Spinal cord (tissue), 10 donors: Measurements from ENCODE around the gene STIL. TPM values are rescaled to one million over a fixed set of nuclear protein-coding genes. Genes with fewer than 3 reads are reported as not detected.
A peak's percentile ranks its signal among the peaks of the same experiment; 100 is the strongest.

Experiments
- DNase-seq, 6 donors: peaks; one replicate each; pipeline versions ENCODE4 v3.0.0 to v3.0.0-alpha.2; 2013 to 2015; ENCODE audit warnings: low spot score in 6 of 6, low read depth in 4 of 6
- H3K27ac ChIP-seq: one replicate; pipeline ENCODE4 v1.5.1; 2013; ENCODE audit warnings: low read depth, low read length, control low read depth
- H3K27me3 ChIP-seq: one replicate; pipeline ENCODE4 v1.6.1; 2013; ENCODE audit warnings: low read length; ENCODE audit not compliant: control insufficient read depth, insufficient read depth
- H3K36me3 ChIP-seq: one replicate; pipeline ENCODE4 v1.6.1; 2013; ENCODE audit warnings: low read length; ENCODE audit not compliant: control insufficient read depth, insufficient read depth
- H3K4me1 ChIP-seq: one replicate; pipeline ENCODE4 v1.6.1; 2013; ENCODE audit warnings: low read length; ENCODE audit not compliant: control insufficient read depth, insufficient read depth
- H3K4me3 ChIP-seq: one replicate; pipeline ENCODE4 v1.5.1; 2013; ENCODE audit warnings: low read depth, low read length, control low read depth
- H3K9me3 ChIP-seq: one replicate; pipeline ENCODE4 v1.6.1; 2013; ENCODE audit warnings: low read length; ENCODE audit not compliant: control insufficient read depth, insufficient read depth
- WGBS: methylation state at CpG from one replicate; pipeline ENCODE4 v1.1.5; 2013; ENCODE audit warnings: missing lambda C conversion rate; ENCODE audit not compliant: insufficient coverage; 5-methylcytosine and 5-hydroxymethylcytosine counted together
- polyA plus RNA-seq, 2 donors: library from polyadenylated mRNA; unstranded; fragments of 120-200 nt; gene quantifications; one replicate each; pipeline ENCODE4 v1.2.1, GENCODE V29; 2013; ENCODE audit not compliant: insufficient read length in 2 of 2
- total RNA-seq, 2 donors: library from RNA; depleted of rRNA in 1 of 2; stranded (reverse); fragments of 120-200 nt in 1 of 2; fragments of >200 nt in 1 of 2; gene quantifications; one replicate each; pipeline versions ENCODE4 v1.2.3 to v1.2.4, GENCODE V29; 2013 to 2014
- donor health status: healthy.

The STIL gene
- total and polyA plus RNA-seq, 4 donors, result 4.4 to 10.7 (median 5.6) TPM

- WGBS, result 86% methylated on average over 5 of the region's 6 CpGs
- Histone ChIP-seq H3K4me3 (no peak overlapping the region), H3K27me3 (no peaks in the 10 kb centered on the region), H3K27ac (no peak overlapping the region), H3K36me3 (no peaks in the 10 kb centered on the region), H3K9me3 (no peaks in the 10 kb centered on the region), H3K4me1 (peaks cover 20% of the 10 kb centered on the region)
- DNase-seq, result no peak
Measured at GRCh38 chr1:47337350-47337749, 23.4 kb upstream of the STIL start.

- WGBS, result 89% methylated on average over 5 of the region's 9 CpGs
- DNase-seq, result no peak
- Histone ChIP-seq H3K27me3 (no peaks in the 10 kb centered on the region), H3K9me3 (no peaks in the 10 kb centered on the region), H3K4me1 (peaks cover 20% of the 10 kb centered on the region), H3K36me3 (no peaks in the 10 kb centered on the region), H3K4me3 (peak overlapping the region; percentile 96), H3K27ac (peak overlapping the region; percentile 97)
Measured at GRCh38 chr1:47334765-47335435, 21.0 kb upstream of the STIL start.

DNA sequence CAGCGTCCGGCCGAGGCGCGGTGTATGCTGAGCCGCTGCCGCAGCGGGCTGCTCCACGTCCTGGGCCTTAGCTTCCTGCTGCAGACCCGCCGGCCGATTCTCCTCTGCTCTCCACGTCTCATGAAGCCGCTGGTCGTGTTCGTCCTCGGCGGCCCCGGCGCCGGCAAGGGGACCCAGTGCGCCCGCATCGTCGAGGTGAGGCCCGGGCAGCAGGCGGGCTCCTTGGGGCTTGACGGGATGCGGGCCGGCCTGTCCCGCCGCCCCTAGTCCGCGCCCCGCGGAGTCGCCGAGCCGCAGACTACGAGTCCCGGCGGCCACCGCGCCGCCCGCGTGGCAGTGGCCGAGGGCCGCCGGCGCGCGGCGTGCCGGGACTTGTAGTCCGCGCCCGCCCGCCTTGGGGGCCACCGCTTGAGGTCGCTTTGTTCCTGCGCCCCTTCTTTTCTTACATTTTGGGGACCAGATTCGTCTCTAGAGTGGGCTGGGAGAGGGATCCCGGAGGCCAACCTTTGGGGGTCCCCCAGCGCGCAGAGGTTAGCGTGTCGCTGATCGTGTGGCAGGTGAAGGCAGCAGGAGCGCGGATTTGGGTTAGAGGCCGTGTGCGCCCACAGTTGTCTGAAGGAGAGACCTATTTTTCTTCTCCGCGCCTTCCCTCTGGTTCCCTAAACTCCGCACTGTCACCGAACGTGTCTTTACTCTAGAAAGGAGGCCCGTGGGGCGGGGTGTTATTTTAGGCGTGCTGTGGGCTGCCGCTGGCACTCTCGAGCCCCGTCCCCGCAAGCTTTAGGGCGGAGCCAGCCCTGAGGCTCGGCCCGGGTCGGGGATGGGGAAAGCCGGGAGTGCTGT is 20.2 kb upstream of the STIL start:
- Histone ChIP-seq H3K4me1 (peaks cover 20% of the 10 kb centered on the region), H3K27me3 (no peaks in the 10 kb centered on the region), H3K9me3 (no peaks in the 10 kb centered on the region), H3K36me3 (no peaks in the 10 kb centered on the region), H3K4me3 (peak overlapping the region; percentile 96), H3K27ac (peak overlapping the region; percentile 97)
- WGBS, result under 1% methylated on average over 84 of the region's 90 CpGs
- peak; percentile 75 to 96 (median 82) for DNase-seq

DNA sequence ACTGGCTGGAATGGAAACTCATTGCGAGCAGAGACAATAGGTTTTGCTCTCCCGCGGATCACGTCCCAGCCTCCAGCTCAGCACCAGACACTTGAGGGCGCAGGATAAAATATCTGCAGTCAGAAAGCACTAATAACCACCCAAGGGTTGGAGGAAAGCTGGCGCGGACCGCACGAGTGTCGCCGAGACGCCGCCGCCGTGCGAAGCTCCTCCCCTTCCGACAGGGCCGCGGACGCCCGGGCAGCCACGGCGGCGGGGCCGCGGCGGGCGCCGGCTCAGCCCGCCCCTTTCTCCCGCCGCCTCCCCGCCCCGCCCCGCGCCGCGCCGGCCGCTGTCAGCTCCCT is 19.6 kb upstream of the STIL start, which contains the start of gene CMPK1:
TSS of gene CMPK1 (plus strand) at position 213 of the 344 bp plus-strand sequence. CDS start 156 bp downstream, outside the sequence.
- H3K9me3 ChIP-seq, result no peaks in the 10 kb centered on the region
- peaks cover 20% of the 10 kb centered on the region for H3K4me1 ChIP-seq
- H3K4me3 ChIP-seq, result peak within 1 kb of the TSS; percentile 96
- peak; percentile 62 to 97 (median 76) for DNase-seq
- no peaks in the 10 kb centered on the region for H3K36me3 ChIP-seq
- peak within 1 kb of the TSS; percentile 97 for H3K27ac ChIP-seq
- no peaks in the 10 kb centered on the region for H3K27me3 ChIP-seq
- WGBS, result under 1% methylated on average over 40 of the region's 40 CpGs

GRCh38 chr1:47332779-47333577 is 19.0 kb upstream of the STIL start:
- Histone ChIP-seq H3K36me3 (no peaks in the 10 kb centered on the region), H3K9me3 (no peaks in the 10 kb centered on the region), H3K4me3 (peak overlapping the region; percentile 96), H3K27ac (peak overlapping the region; percentile 93), H3K4me1 (peaks cover 20% of the 10 kb centered on the region), H3K27me3 (no peaks in the 10 kb centered on the region)
- DNase-seq, result no peak
- 46% methylated on average over 17 of the region's 19 CpGs for WGBS

DNA sequence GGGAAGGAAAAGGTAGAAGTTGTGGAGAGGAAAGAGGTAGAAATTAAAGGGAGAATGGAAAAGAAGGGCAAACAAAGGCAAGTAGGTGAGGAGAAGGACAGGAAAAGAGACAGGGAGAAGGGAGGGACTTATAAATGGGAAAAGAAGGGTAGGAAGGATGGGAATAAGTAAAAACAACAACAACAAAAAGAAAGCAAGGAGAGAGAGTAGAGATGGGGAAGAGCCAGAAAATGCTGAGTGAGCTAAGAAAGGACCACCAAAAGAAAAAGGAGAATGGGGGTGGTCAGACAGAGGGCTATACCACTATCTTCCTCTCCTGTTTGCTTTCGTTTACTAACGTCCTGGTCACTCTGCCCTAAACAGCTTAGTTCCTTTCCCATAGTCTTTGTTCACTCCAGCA is 17.9 kb upstream of the STIL start:
- Histone ChIP-seq H3K36me3 (no peaks in the 10 kb centered on the region), H3K4me3 (no peak overlapping the region), H3K27me3 (no peaks in the 10 kb centered on the region), H3K4me1 (peaks cover 20% of the 10 kb centered on the region), H3K9me3 (no peaks in the 10 kb centered on the region), H3K27ac (no peak overlapping the region)
- DNase-seq, result no peak
- 87% methylated on average over 2 of the region's 2 CpGs for WGBS

DNA sequence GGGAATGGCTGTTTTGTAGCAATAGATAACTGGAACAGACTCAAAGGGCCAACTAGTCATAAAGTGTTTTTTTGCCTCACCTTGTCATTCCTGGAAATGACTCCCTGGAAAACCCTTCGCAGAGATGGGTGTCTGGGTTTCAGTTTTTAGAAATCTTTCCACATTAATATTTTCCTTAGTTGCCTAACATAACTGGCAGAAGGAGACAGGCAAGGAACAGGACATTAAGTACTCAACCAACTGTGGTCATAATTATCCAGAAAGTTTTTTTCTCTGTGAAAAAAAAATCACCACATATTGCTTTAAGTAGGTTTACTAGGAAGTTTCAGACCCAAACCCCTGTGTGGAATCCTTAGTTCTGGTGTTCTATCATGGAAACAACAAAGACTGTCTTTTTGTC is 16.3 kb upstream of the STIL start:
- DNase-seq, result no peak
- Histone ChIP-seq H3K9me3 (no peaks in the 10 kb centered on the region), H3K4me3 (no peak overlapping the region), H3K4me1 (peaks cover 14% of the 10 kb centered on the region), H3K36me3 (no peaks in the 10 kb centered on the region), H3K27ac (no peak overlapping the region), H3K27me3 (no peaks in the 10 kb centered on the region)
- no CpG with 5 or more reads among the region's 1 CpG for WGBS

GRCh38 chr1:47328992-47329391 is 15.0 kb upstream of the STIL start:
- WGBS, result no CpG with 5 or more reads among the region's 3 CpGs
- H3K4me3 ChIP-seq, result no peak overlapping the region
- no peak overlapping the region for H3K27ac ChIP-seq
- H3K36me3 ChIP-seq, result no peaks in the 10 kb centered on the region
- H3K4me1 ChIP-seq, result peaks cover 12% of the 10 kb centered on the region
- no peaks in the 10 kb centered on the region for H3K9me3 ChIP-seq
- no peaks in the 10 kb centered on the region for H3K27me3 ChIP-seq
- DNase-seq, result no peak

DNA sequence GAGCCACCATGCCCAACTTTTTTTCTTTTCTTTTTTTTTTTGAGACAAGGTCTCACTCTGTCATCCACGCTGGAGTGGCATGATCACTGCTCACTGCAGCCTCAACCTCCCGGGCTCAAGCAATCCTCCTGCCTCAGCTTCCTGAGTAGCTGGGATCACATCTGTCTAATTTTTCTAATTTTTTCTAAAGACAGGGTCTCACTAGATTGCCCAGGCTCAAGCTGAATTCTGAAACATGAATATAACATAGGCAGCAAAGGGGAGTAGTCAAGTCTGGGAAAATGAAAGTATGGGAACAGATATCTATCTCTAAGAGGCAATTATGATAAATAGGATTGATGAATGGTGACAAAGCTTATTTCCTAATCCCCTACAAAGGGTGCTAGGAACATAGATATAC is 12.3 kb upstream of the STIL start:
- no peak overlapping the region for H3K27ac ChIP-seq
- H3K4me3 ChIP-seq, result no peak overlapping the region
- H3K9me3 ChIP-seq, result no peaks in the 10 kb centered on the region
- no peaks in the 10 kb centered on the region for H3K36me3 ChIP-seq
- H3K27me3 ChIP-seq, result no peaks in the 10 kb centered on the region
- DNase-seq, result no peak
- no peaks in the 10 kb centered on the region for H3K4me1 ChIP-seq
- 69% methylated on average over 2 of the region's 2 CpGs for WGBS
